Measurements from ENCODE around the gene SCG5. TPM values are rescaled to one million over a fixed set of nuclear protein-coding genes. Genes with fewer than 3 reads are reported as not detected.

SCG5 gene
- total and polyA plus RNA-seq, 10 of the 15 experiments (the other 5 are each of a cell fraction or from before 2014, with no cell fraction given): 0.13 to 0.62 (median 0.48) TPM

- Histone ChIP-seq H2AFZ (ENCODE audit: control insufficient read depth, low read depth, low read length) (no peak overlapping the region), H4K20me1 (ENCODE audit: control insufficient read depth, insufficient read depth) (no peaks in the 10 kb centered on the region), H3K27me3 (replicated peaks in 1 of 2; ENCODE audit: control insufficient read depth in 2 of 2, insufficient read depth in 2 of 2, low read length in 1 of 2) (0 out of 4 replicates have a peak, but pooled peaks cover 0 to 4% of the 10 kb centered on the region in 2 experiments), H3K36me3 (ENCODE audit: control insufficient read depth in 2 of 2, insufficient read depth in 2 of 2, low read length in 1 of 2) (no peaks in the 10 kb centered on the region), H3K27ac (ENCODE audit: control insufficient read depth, insufficient read depth) (no peak overlapping the region), H3K4me1 (ENCODE audit: control insufficient read depth, insufficient read depth, low read length) (no peaks in the 10 kb centered on the region), H3K4me3 (no peak overlapping the region), H3K79me2 (ENCODE audit: control insufficient read depth, insufficient read depth, low read length) (no peaks in the 10 kb centered on the region), H3K9ac (ENCODE audit: control insufficient read depth, insufficient read depth, low read length) (no peak overlapping the region), H3K9me3 (replicated peaks; ENCODE audit: control insufficient read depth, insufficient read depth, low read length) (no peaks in the 10 kb centered on the region), H3K4me2 (ENCODE audit: control insufficient read depth, insufficient read depth) (no peak overlapping the region)
- ChIA-PET SMC1A (ENCODE audit: uncharacterized antibody, unreplicated experiment) (no interaction called here), POLR2A (no interaction called here), CTCF (no interaction called here), RAD21 (ENCODE audit: unreplicated experiment) (no interaction called here)
- DNase-seq (ENCODE audit: low read depth, low spot score) (no peak), ATAC-seq (no peak), FAIRE-seq (no peak)
- intact Hi-C loops (cut with micrococcal nuclease; ENCODE audit: unreplicated experiment): no loop called here
- in situ Hi-C loops (cut with MboI): no loop called here
- BruUV-seq (replicated peaks): no TSS peak
- 44% methylated on average over 5 of the region's 5 CpGs for WGBS (ENCODE audit: insufficient coverage, insufficient replicate concordance, low lambda C conversion rate, missing lambda C conversion rate)
- TF ChIP-seq NFYA (IDR thresholded peaks at IDR 0.05; ENCODE audit: borderline replicate concordance, low read depth, low read length): no peak
- no peak for TF ChIP-seq FOXK2 (IDR thresholded peaks at IDR 0.05)
- TF ChIP-seq MTA2 (IDR thresholded peaks at IDR 0.05; ENCODE audit: low read depth): no peak
- TF ChIP-seq ZBED1 (IDR thresholded peaks at IDR 0.05; ENCODE audit: borderline replicate concordance): no peak
- TF ChIP-seq JUND (IDR thresholded peaks at IDR 0.05; ENCODE audit: low read depth, low read length): no peak
- no peak for TF ChIP-seq CBX3 (IDR thresholded peaks at IDR 0.05; ENCODE audit: borderline replicate concordance, low read depth)
- TF ChIP-seq CBFB (IDR thresholded peaks at IDR 0.05; ENCODE audit: low read depth): no peak
- TF ChIP-seq EED (IDR thresholded peaks at IDR 0.05; ENCODE audit: low read depth): no peak
- no peak for TF ChIP-seq ZNF274 (IDR thresholded peaks at IDR 0.05; ENCODE audit: insufficient read depth, insufficient read length)
- no peak for TF ChIP-seq CEBPZ (IDR thresholded peaks at IDR 0.05; ENCODE audit: low read depth, low read length)
- TF ChIP-seq TCF12 (IDR thresholded peaks at IDR 0.05; ENCODE audit: low read depth, low read length): no peak
- no peak for TF ChIP-seq ATF2 (IDR thresholded peaks at IDR 0.05; ENCODE audit: low read length)
- no peak for TF ChIP-seq RELB (IDR thresholded peaks at IDR 0.05; ENCODE audit: low read depth)
- TF ChIP-seq FOS (IDR thresholded peaks at IDR 0.05; ENCODE audit: borderline replicate concordance, extremely low read depth, insufficient read length): no peak
Measured at GRCh38 chr15:32698773-32699390, 57.4 kb downstream of the SCG5 start.
